ENCODE data around the gene GSDME. TPM values are rescaled to one million over a fixed set of nuclear protein-coding genes. Genes with fewer than 3 reads are reported as not detected.

GSDME gene
- total RNA-seq, 1 donor from 2014 or later, result 11.0 TPM

- intact Hi-C loops (cut with micrococcal nuclease), result loop anchor here (5.0 kb wide), 1 partner anchor 38 kb away; no protein-coding TSS in a partner anchor
- Mint-ChIP-seq H3K4me1 (ENCODE audit: low read depth) (peaks cover 26% of the 10 kb centered on the region), H3K27ac (no peak overlapping the region), H3K9me3 (peaks cover 4% of the 10 kb centered on the region), H3K27me3 (ENCODE audit: insufficient read depth) (peaks cover 26% of the 10 kb centered on the region), H3K36me3 (ENCODE audit: low read depth) (no peaks in the 10 kb centered on the region), H3K4me3 (no peak overlapping the region)
- no peak for DNase-seq (ENCODE audit: low spot score)
These were observed 7.9 kb upstream of the GSDME start for GRCh38 chr7:24764972-24765744.

GRCh38 chr7:24764011-24764410, 6.7 kb upstream of the GSDME start:
- peaks cover 3% of the 10 kb centered on the region for H3K9me3 Mint-ChIP-seq
- intact Hi-C loops (cut with micrococcal nuclease), result no loop called here
- peaks cover 16% of the 10 kb centered on the region for H3K4me1 Mint-ChIP-seq (ENCODE audit: low read depth)
- DNase-seq (ENCODE audit: low spot score), result no peak
- H3K4me3 Mint-ChIP-seq, result no peak overlapping the region
- no peaks in the 10 kb centered on the region for H3K36me3 Mint-ChIP-seq (ENCODE audit: low read depth)
- H3K27me3 Mint-ChIP-seq (ENCODE audit: insufficient read depth), result peaks cover 36% of the 10 kb centered on the region
- H3K27ac Mint-ChIP-seq, result no peak overlapping the region

GRCh38 chr7:24763303-24763901, 6.1 kb upstream of the GSDME start:
- no peak for DNase-seq (ENCODE audit: low spot score)
- Mint-ChIP-seq H3K9me3 (peaks cover 3% of the 10 kb centered on the region), H3K27me3 (ENCODE audit: insufficient read depth) (peaks cover 42% of the 10 kb centered on the region), H3K4me1 (ENCODE audit: low read depth) (peaks cover 14% of the 10 kb centered on the region), H3K27ac (no peak overlapping the region), H3K4me3 (no peak overlapping the region), H3K36me3 (ENCODE audit: low read depth) (peaks cover 2% of the 10 kb centered on the region)
- intact Hi-C loops (cut with micrococcal nuclease), result no loop called here

GRCh38 chr7:24762771-24763170, 5.5 kb upstream of the GSDME start:
- peaks cover 2% of the 10 kb centered on the region for H3K36me3 Mint-ChIP-seq (ENCODE audit: low read depth)
- peaks cover 3% of the 10 kb centered on the region for H3K9me3 Mint-ChIP-seq

GRCh38 chr7:24760968-24761367, 3.7 kb upstream of the GSDME start:
- Mint-ChIP-seq H3K27me3 (ENCODE audit: insufficient read depth) (peaks cover 51% of the 10 kb centered on the region), H3K4me1 (ENCODE audit: low read depth) (peaks cover 27% of the 10 kb centered on the region), H3K36me3 (ENCODE audit: low read depth) (peaks cover 2% of the 10 kb centered on the region), H3K27ac (no peak overlapping the region), H3K4me3 (no peak overlapping the region), H3K9me3 (peaks cover 3% of the 10 kb centered on the region)
- intact Hi-C loops (cut with micrococcal nuclease), result no loop called here
- no peak for DNase-seq (ENCODE audit: low spot score)

More at GRCh38 chr7:24762771-24763170, 5.5 kb upstream of the GSDME start:
- Mint-ChIP-seq H3K27me3 (ENCODE audit: insufficient read depth) (peaks cover 48% of the 10 kb centered on the region), H3K4me1 (ENCODE audit: low read depth) (peaks cover 17% of the 10 kb centered on the region), H3K4me3 (no peak overlapping the region), H3K27ac (no peak overlapping the region)
- no peak for DNase-seq (ENCODE audit: low spot score)
- intact Hi-C loops (cut with micrococcal nuclease), result no loop called here

GRCh38 chr7:24756545-24757352, 515 bp downstream of the GSDME start:
- Mint-ChIP-seq H3K9me3 (peaks cover 3% of the 10 kb centered on the region), H3K36me3 (ENCODE audit: low read depth) (peaks cover 7% of the 10 kb centered on the region), H3K4me3 (peak overlapping the region; percentile 91), H3K27ac (peak overlapping the region; percentile 84), H3K4me1 (ENCODE audit: low read depth) (peaks cover 38% of the 10 kb centered on the region), H3K27me3 (ENCODE audit: insufficient read depth) (peaks cover 44% of the 10 kb centered on the region)
- intact Hi-C loops (cut with micrococcal nuclease), result loop anchor here (1.0 to 10.0 kb wide), 11 partner anchors 39 to 1574 kb away; partner anchors contain the start of genes CYCS, NUP42, OSBPL3 and TRA2A
- no peak for DNase-seq (ENCODE audit: low spot score)

- Mint-ChIP-seq H3K27me3 (ENCODE audit: insufficient read depth) (peaks cover 37% of the 10 kb centered on the region), H3K9me3 (no peaks in the 10 kb centered on the region), H3K4me3 (peak overlapping the region; percentile 91), H3K36me3 (ENCODE audit: low read depth) (peaks cover 7% of the 10 kb centered on the region), H3K27ac (peak overlapping the region; percentile 84), H3K4me1 (ENCODE audit: low read depth) (peaks cover 38% of the 10 kb centered on the region)
- DNase-seq (ENCODE audit: low spot score), result peak; percentile 17
- intact Hi-C loops (cut with micrococcal nuclease), result loop anchor here (1.0 to 10.0 kb wide), 16 partner anchors 28 to 1573 kb away; partner anchors contain the start of genes NUP42, OSBPL3 and TRA2A
These were observed 1.5 kb downstream of the GSDME start for GRCh38 chr7:24755541-24756407.

GRCh38 chr7:24754906-24755506, 2.3 kb downstream of the GSDME start:
- Mint-ChIP-seq H3K27me3 (ENCODE audit: insufficient read depth) (peaks cover 30% of the 10 kb centered on the region), H3K4me3 (peak overlapping the region; percentile 91), H3K9me3 (no peaks in the 10 kb centered on the region), H3K36me3 (ENCODE audit: low read depth) (peaks cover 7% of the 10 kb centered on the region), H3K4me1 (ENCODE audit: low read depth) (peaks cover 38% of the 10 kb centered on the region), H3K27ac (peak overlapping the region; percentile 84)
- intact Hi-C loops (cut with micrococcal nuclease), result loop anchor here (1.0 to 10.0 kb wide), 12 partner anchors 28 to 1223 kb away; partner anchors contain the start of gene TRA2A
- no peak for DNase-seq (ENCODE audit: low spot score)

GRCh38 chr7:24752073-24752800, 5.0 kb downstream of the GSDME start:
- H3K9me3 Mint-ChIP-seq, result no peaks in the 10 kb centered on the region
- intact Hi-C loops (cut with micrococcal nuclease), result loop anchor here (10.0 kb wide), 1 partner anchor 857 kb away; no protein-coding TSS in a partner anchor
- H3K4me1 Mint-ChIP-seq (ENCODE audit: low read depth), result peaks cover 26% of the 10 kb centered on the region
- no peak overlapping the region for H3K4me3 Mint-ChIP-seq
- peaks cover 10% of the 10 kb centered on the region for H3K27me3 Mint-ChIP-seq (ENCODE audit: insufficient read depth)
- no peak overlapping the region for H3K27ac Mint-ChIP-seq
- H3K36me3 Mint-ChIP-seq (ENCODE audit: low read depth), result peaks cover 5% of the 10 kb centered on the region
- no peak for DNase-seq (ENCODE audit: low spot score)

GRCh38 chr7:24751484-24751883, 5.8 kb downstream of the GSDME start:
- H3K9me3 Mint-ChIP-seq, result no peaks in the 10 kb centered on the region

GRCh38 chr7:24750441-24751055, 6.7 kb downstream of the GSDME start:
- Mint-ChIP-seq H3K4me1 (ENCODE audit: low read depth) (peaks cover 13% of the 10 kb centered on the region), H3K27ac (no peak overlapping the region), H3K9me3 (no peaks in the 10 kb centered on the region), H3K4me3 (no peak overlapping the region), H3K36me3 (ENCODE audit: low read depth) (peaks cover 5% of the 10 kb centered on the region), H3K27me3 (ENCODE audit: insufficient read depth) (peaks cover 7% of the 10 kb centered on the region)
- no peak for DNase-seq (ENCODE audit: low spot score)
- intact Hi-C loops (cut with micrococcal nuclease), result loop anchor here (10.0 kb wide), 1 partner anchor 856 kb away; no protein-coding TSS in a partner anchor

More at GRCh38 chr7:24751484-24751883, 5.8 kb downstream of the GSDME start:
- Mint-ChIP-seq H3K36me3 (ENCODE audit: low read depth) (peaks cover 5% of the 10 kb centered on the region), H3K27ac (no peak overlapping the region), H3K4me3 (no peak overlapping the region), H3K4me1 (ENCODE audit: low read depth) (peaks cover 23% of the 10 kb centered on the region), H3K27me3 (ENCODE audit: insufficient read depth) (peaks cover 7% of the 10 kb centered on the region)
- no peak for DNase-seq (ENCODE audit: low spot score)
- intact Hi-C loops (cut with micrococcal nuclease), result loop anchor here (10.0 kb wide), 1 partner anchor 857 kb away; no protein-coding TSS in a partner anchor
